ENCODE data around the gene ANK2. TPM values are rescaled to one million over a fixed set of nuclear protein-coding genes. Genes with fewer than 3 reads are reported as not detected.

ANK2 gene
- total RNA-seq, 1 donor from 2014 or later: 121 TPM

DNA sequence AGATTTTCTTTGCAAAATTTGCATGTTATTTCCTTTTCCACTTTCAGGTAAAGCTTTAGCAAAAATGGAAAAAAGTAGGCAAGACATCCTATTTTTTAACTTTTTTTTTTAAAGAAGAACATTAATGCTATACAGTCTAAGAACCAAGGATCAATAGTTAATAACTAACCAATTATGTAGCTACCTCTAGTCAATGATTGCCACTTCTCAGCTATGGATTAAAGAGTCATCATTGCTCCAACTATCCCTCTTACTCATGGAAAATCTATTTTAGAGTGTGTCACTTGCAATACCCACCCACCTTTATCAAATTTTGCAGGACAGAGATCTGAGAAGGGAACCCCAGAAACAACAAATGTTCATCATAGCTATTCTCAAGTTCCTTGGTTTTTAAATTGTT, 223.1 kb downstream of the ANK2 start:
- H3K27me3 Mint-ChIP-seq (ENCODE audit: insufficient read depth, low read depth): no peaks in the 10 kb centered on the region
- no peak overlapping the region for H3K4me3 Mint-ChIP-seq
- Histone ChIP-seq H3K4me1 (peaks cover 11% of the 10 kb centered on the region), H3F3A (ENCODE audit: low read depth) (peaks cover 18% of the 10 kb centered on the region), H3K9me3 (ENCODE audit: low read depth) (no peaks in the 10 kb centered on the region), H3K27me3 (no peaks in the 10 kb centered on the region), H3K4me3 (no peak overlapping the region), H3K4me2 (no peak overlapping the region), H3K27ac (no peak overlapping the region), H3K36me3 (no peaks in the 10 kb centered on the region), H2AFZ (replicated peaks) (no peak overlapping the region), H3K79me2 (ENCODE audit: low read depth) (no peaks in the 10 kb centered on the region), H3K9ac (no peak overlapping the region), H4K20me1 (ENCODE audit: low read depth) (no peaks in the 10 kb centered on the region)
- DNase-seq (ENCODE audit: low spot score): no peak
- TF ChIP-seq EZH2 (IDR thresholded peaks at IDR 0.05) (no peak), EZH2phosphoT487 (IDR thresholded peaks at IDR 0.05) (no peak)
- TF ChIP-seq, protein P1, sequence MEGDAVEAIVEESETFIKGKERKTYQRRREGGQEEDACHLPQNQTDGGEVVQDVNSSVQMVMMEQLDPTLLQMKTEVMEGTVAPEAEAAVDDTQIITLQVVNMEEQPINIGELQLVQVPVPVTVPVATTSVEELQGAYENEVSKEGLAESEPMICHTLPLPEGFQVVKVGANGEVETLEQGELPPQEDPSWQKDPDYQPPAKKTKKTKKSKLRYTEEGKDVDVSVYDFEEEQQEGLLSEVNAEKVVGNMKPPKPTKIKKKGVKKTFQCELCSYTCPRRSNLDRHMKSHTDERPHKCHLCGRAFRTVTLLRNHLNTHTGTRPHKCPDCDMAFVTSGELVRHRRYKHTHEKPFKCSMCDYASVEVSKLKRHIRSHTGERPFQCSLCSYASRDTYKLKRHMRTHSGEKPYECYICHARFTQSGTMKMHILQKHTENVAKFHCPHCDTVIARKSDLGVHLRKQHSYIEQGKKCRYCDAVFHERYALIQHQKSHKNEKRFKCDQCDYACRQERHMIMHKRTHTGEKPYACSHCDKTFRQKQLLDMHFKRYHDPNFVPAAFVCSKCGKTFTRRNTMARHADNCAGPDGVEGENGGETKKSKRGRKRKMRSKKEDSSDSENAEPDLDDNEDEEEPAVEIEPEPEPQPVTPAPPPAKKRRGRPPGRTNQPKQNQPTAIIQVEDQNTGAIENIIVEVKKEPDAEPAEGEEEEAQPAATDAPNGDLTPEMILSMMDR (IDR thresholded peaks at IDR 0.05): no peak
- H3K27ac Mint-ChIP-seq: no peak overlapping the region
- peaks cover 3% of the 10 kb centered on the region for H3K36me3 Mint-ChIP-seq
- H3K4me1 Mint-ChIP-seq: no peaks in the 10 kb centered on the region
- peaks cover 2% of the 10 kb centered on the region for H3K9me3 Mint-ChIP-seq

DNA sequence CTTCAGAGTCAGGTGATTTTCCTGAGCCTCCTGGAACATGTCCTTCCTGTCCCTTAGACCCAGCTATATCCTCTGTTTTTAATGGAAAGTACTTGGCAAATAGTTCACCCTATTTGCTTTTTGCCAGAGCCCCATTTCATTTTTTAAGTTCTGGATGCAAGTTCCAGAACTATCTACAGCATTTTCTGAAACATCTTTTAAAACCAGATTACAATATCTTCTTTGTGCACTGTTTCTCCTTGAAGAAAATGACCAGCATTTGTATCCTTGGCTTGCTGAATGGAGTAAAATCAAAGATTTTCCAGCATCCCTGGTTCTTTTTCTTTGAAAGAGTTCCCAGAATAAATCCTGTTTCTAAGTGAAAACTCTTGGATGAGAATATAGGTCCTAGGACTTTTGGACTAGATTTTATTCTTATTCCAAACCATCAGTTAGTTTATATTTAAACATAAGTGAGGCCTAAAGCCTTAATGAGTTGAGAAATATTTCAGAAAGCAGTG, 224.3 kb downstream of the ANK2 start:
- no peak overlapping the region for H3K4me3 Mint-ChIP-seq
- TF ChIP-seq EZH2 (IDR thresholded peaks at IDR 0.05) (no peak), EZH2phosphoT487 (IDR thresholded peaks at IDR 0.05) (no peak)
- TF ChIP-seq, protein P1 (IDR thresholded peaks at IDR 0.05): no peak
- no peak for DNase-seq (ENCODE audit: low spot score)
- H3K9me3 Mint-ChIP-seq: peaks cover 2% of the 10 kb centered on the region
- no peaks in the 10 kb centered on the region for H3K36me3 ChIP-seq
- H3K27me3 ChIP-seq: no peaks in the 10 kb centered on the region
- no peak overlapping the region for H3K4me2 ChIP-seq
- no peak overlapping the region for H3K4me3 ChIP-seq
- peaks cover 18% of the 10 kb centered on the region for H3F3A ChIP-seq (ENCODE audit: low read depth)
- H3K9ac ChIP-seq: no peak overlapping the region
- H3K79me2 ChIP-seq (ENCODE audit: low read depth): no peaks in the 10 kb centered on the region
- peaks cover 11% of the 10 kb centered on the region for H3K4me1 ChIP-seq
- no peak overlapping the region for H2AFZ ChIP-seq (replicated peaks)
- no peaks in the 10 kb centered on the region for H3K27me3 Mint-ChIP-seq (ENCODE audit: insufficient read depth, low read depth)
- H3K9me3 ChIP-seq (ENCODE audit: low read depth): no peaks in the 10 kb centered on the region
- peaks cover 3% of the 10 kb centered on the region for H4K20me1 ChIP-seq (ENCODE audit: low read depth)
- no peaks in the 10 kb centered on the region for H3K4me1 Mint-ChIP-seq
- H3K27ac ChIP-seq: no peak overlapping the region
- no peak overlapping the region for H3K27ac Mint-ChIP-seq
- peaks cover 3% of the 10 kb centered on the region for H3K36me3 Mint-ChIP-seq

DNA sequence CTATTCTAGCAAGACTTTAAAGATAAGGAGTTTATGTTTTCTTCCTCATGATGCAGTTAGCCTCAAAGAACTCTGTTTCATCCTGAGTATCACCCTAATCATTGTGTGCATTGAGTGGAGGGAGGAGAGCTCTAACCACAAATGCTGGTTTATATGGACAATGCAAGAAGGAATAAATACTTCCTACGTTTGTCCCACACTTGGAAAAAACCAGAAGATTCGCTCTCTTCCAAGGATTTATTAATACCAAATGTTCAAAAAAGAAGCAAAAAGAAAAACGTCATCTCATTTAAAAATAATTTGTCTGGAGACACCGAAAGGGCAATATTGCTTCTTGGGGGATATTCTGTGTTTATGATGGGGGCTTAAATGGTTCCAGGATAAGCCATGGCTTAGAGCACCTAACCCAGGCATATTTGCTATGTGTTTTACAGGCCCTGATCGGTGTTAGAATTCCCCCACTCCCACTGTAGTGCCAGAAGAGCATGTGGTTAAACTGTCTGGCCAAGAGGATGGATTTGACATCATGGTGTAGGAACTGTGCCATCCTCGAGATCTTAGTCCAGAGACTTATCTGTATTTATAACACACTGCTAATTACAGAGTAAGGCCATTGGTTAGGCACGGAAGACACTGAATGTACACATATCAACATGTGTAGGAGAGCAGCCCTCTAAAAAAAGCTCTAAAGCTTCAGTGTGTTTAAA, 227.2 kb downstream of the ANK2 start:
- H3K4me2 ChIP-seq: no peak overlapping the region

More for the DNA sequence above, 227.2 kb downstream of the ANK2 start:
- Histone ChIP-seq H2AFZ (replicated peaks) (no peak overlapping the region), H3K9me3 (ENCODE audit: low read depth) (no peaks in the 10 kb centered on the region), H3K9ac (no peak overlapping the region), H3F3A (ENCODE audit: low read depth) (peaks cover 11% of the 10 kb centered on the region), H3K4me1 (no peaks in the 10 kb centered on the region), H3K4me3 (no peak overlapping the region), H4K20me1 (ENCODE audit: low read depth) (peaks cover 3% of the 10 kb centered on the region), H3K79me2 (ENCODE audit: low read depth) (no peaks in the 10 kb centered on the region), H3K27me3 (no peaks in the 10 kb centered on the region), H3K36me3 (no peaks in the 10 kb centered on the region), H3K27ac (no peak overlapping the region)
- no peak overlapping the region for H3K4me3 Mint-ChIP-seq
- H3K9me3 Mint-ChIP-seq: no peaks in the 10 kb centered on the region
- no peak for DNase-seq (ENCODE audit: low spot score)
- TF ChIP-seq, protein P1 (IDR thresholded peaks at IDR 0.05): no peak
- no peak for TF ChIP-seq EZH2 (IDR thresholded peaks at IDR 0.05)
- TF ChIP-seq EZH2phosphoT487 (IDR thresholded peaks at IDR 0.05): no peak
- no peaks in the 10 kb centered on the region for H3K27me3 Mint-ChIP-seq (ENCODE audit: insufficient read depth, low read depth)
- no peaks in the 10 kb centered on the region for H3K4me1 Mint-ChIP-seq
- H3K27ac Mint-ChIP-seq: no peak overlapping the region
- H3K36me3 Mint-ChIP-seq: no peaks in the 10 kb centered on the region
